Measurements from ENCODE around the gene TEX22.

- TF ChIP-seq CTCF (conservative IDR thresholded peaks at IDR 0.05) (no peak), ZFX (IDR thresholded peaks at IDR 0.05) (no peak)
Observed at GRCh38 chr14:105368910-105369652, 29.3 kb upstream of the TEX22 start.

Data from C4-2B (cell line).